Activated naive CD8-positive, alpha-beta T cell (primary cell): ENCODE measurements around the gene SBK1.
A peak's percentile ranks its signal among the peaks of the same experiment; 100 is the strongest.
"Not testable (repeated sequence)": the region's sequence is repeated elsewhere in the genome, so short reads cannot be mapped to it uniquely, and the experiment has no call there.

Source experiments
- H3K27ac Mint-ChIP-seq: one replicate; pipeline ENCODE4 v1.8.0; 2021; ENCODE audit warnings: mixed read lengths
- H3K27me3 Mint-ChIP-seq: one replicate; pipeline ENCODE4 v1.8.0; 2021; ENCODE audit warnings: mixed read lengths
- H3K36me3 Mint-ChIP-seq: one replicate; pipeline ENCODE4 v1.8.0; 2021; ENCODE audit warnings: mixed read lengths
- H3K4me1 Mint-ChIP-seq: one replicate; pipeline ENCODE4 v1.8.0; 2021; ENCODE audit warnings: low read depth, mixed read lengths
- H3K4me3 Mint-ChIP-seq: one replicate; pipeline ENCODE4 v1.8.0; 2021; ENCODE audit warnings: mild to moderate bottlenecking, mixed read lengths
- H3K9me3 Mint-ChIP-seq: one replicate; pipeline ENCODE4 v1.8.0; 2021; ENCODE audit warnings: low read depth, mixed read lengths

Gene SBK1

GRCh38 chr16:28326881-28327610 is 34.7 kb downstream of the SBK1 start:
- peaks cover 2% of the 10 kb centered on the region for H3K36me3 Mint-ChIP-seq
- no peaks in the 10 kb centered on the region for H3K9me3 Mint-ChIP-seq
- peaks cover 2% of the 10 kb centered on the region for H3K4me1 Mint-ChIP-seq
- peak overlapping the region; percentile 78 for H3K27ac Mint-ChIP-seq
- no peak overlapping the region for H3K4me3 Mint-ChIP-seq
- H3K27me3 Mint-ChIP-seq: no peaks in the 10 kb centered on the region

- not testable (repeated sequence) for H3K27ac Mint-ChIP-seq, H3K36me3 Mint-ChIP-seq, H3K4me3 Mint-ChIP-seq, H3K4me1 Mint-ChIP-seq, H3K9me3 Mint-ChIP-seq, H3K27me3 Mint-ChIP-seq
Measured at GRCh38 chr16:28330232-28330631, 37.9 kb downstream of the SBK1 start.

GRCh38 chr16:28330981-28331380 is 38.7 kb downstream of the SBK1 start:
- not testable (repeated sequence) for H3K36me3 Mint-ChIP-seq, H3K27ac Mint-ChIP-seq, H3K4me1 Mint-ChIP-seq, H3K27me3 Mint-ChIP-seq, H3K4me3 Mint-ChIP-seq, H3K9me3 Mint-ChIP-seq

GRCh38 chr16:28332632-28333031 is 40.3 kb downstream of the SBK1 start:
- not testable (repeated sequence) for H3K27ac Mint-ChIP-seq, H3K9me3 Mint-ChIP-seq, H3K4me3 Mint-ChIP-seq, H3K36me3 Mint-ChIP-seq, H3K4me1 Mint-ChIP-seq, H3K27me3 Mint-ChIP-seq

- H3K27me3 Mint-ChIP-seq, H3K4me1 Mint-ChIP-seq, H3K4me3 Mint-ChIP-seq, H3K9me3 Mint-ChIP-seq, H3K27ac Mint-ChIP-seq, H3K36me3 Mint-ChIP-seq: not testable (repeated sequence)
Measured at GRCh38 chr16:28335678-28336077, 43.4 kb downstream of the SBK1 start.

GRCh38 chr16:28336940-28337710 is 44.8 kb downstream of the SBK1 start:
- H3K36me3 Mint-ChIP-seq, H3K4me1 Mint-ChIP-seq, H3K9me3 Mint-ChIP-seq, H3K27ac Mint-ChIP-seq, H3K27me3 Mint-ChIP-seq, H3K4me3 Mint-ChIP-seq: not testable (repeated sequence)

- H3K27me3 Mint-ChIP-seq, H3K4me1 Mint-ChIP-seq, H3K4me3 Mint-ChIP-seq, H3K27ac Mint-ChIP-seq, H3K9me3 Mint-ChIP-seq, H3K36me3 Mint-ChIP-seq: not testable (repeated sequence)
Measured at GRCh38 chr16:28338230-28338629, 45.9 kb downstream of the SBK1 start.

GRCh38 chr16:28362600-28362999 is 70.3 kb downstream of the SBK1 start:
- H3K4me3 Mint-ChIP-seq, H3K4me1 Mint-ChIP-seq, H3K27me3 Mint-ChIP-seq, H3K27ac Mint-ChIP-seq, H3K9me3 Mint-ChIP-seq, H3K36me3 Mint-ChIP-seq: not testable (repeated sequence)

- not testable (repeated sequence) for H3K36me3 Mint-ChIP-seq, H3K4me1 Mint-ChIP-seq, H3K9me3 Mint-ChIP-seq, H3K27me3 Mint-ChIP-seq, H3K27ac Mint-ChIP-seq, H3K4me3 Mint-ChIP-seq
Measured at GRCh38 chr16:28363408-28363807, 71.1 kb downstream of the SBK1 start, which contains the start of gene NPIPB6. Gene NPIPB6, minus strand, starts transcription at chr16:28363508. Its CDS starts 686 bp downstream, at chr16:28362822.

- not testable (repeated sequence) for H3K9me3 Mint-ChIP-seq, H3K4me3 Mint-ChIP-seq, H3K27ac Mint-ChIP-seq, H3K4me1 Mint-ChIP-seq, H3K36me3 Mint-ChIP-seq, H3K27me3 Mint-ChIP-seq
Measured at GRCh38 chr16:28364268-28365173, 72.2 kb downstream of the SBK1 start.

GRCh38 chr16:28367926-28368325 is 75.6 kb downstream of the SBK1 start:
- not testable (repeated sequence) for H3K27ac Mint-ChIP-seq, H3K36me3 Mint-ChIP-seq, H3K4me1 Mint-ChIP-seq, H3K27me3 Mint-ChIP-seq, H3K9me3 Mint-ChIP-seq, H3K4me3 Mint-ChIP-seq
